ENCODE results near the gene MAPK13.
"Not testable (repeated sequence)": the region's sequence is repeated elsewhere in the genome, so short reads cannot be mapped to it uniquely, and the experiment has no call there.

MAPK13 gene

GRCh38 chr6:36127462-36128016 lies 2.8 kb upstream of the MAPK13 start:
- DNase-seq (ENCODE audit: low read depth, low spot score) = no peak

- no peak for DNase-seq (ENCODE audit: low read depth, low spot score)
Measured at GRCh38 chr6:36128073-36128472, 2.2 kb upstream of the MAPK13 start.

DNA sequence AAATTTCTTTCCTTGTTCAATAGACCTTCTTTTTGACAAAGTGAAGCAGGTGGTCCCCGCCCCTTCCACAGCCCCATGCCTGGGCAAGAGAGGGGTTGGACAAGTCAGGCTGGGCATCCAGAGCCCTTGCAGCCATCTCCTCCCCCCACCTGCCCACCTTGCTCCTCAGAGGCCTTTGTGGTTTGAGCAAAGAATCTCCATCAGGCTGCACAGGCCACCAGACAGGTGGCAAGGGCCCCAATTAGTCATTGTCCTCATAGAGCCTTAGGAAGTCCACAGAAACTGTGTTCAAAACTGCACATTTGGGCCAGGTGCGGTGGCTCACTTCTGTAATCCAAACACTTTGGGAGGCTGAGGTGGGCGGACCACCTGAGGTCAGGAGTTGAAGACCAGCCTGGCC lies 1.5 kb upstream of the MAPK13 start:
- DNase-seq (ENCODE audit: low read depth, low spot score) = no peak

GRCh38 chr6:36129334-36129733 lies 979 bp upstream of the MAPK13 start:
- not testable (repeated sequence) for DNase-seq (ENCODE audit: low read depth, low spot score)

GRCh38 chr6:36130667-36131510 lies 576 bp downstream of the MAPK13 start:
- DNase-seq (ENCODE audit: low read depth, low spot score) = no peak

GRCh38 chr6:36131511-36132245 lies 1.4 kb downstream of the MAPK13 start:
- no peak for DNase-seq (ENCODE audit: low read depth, low spot score)

DNA sequence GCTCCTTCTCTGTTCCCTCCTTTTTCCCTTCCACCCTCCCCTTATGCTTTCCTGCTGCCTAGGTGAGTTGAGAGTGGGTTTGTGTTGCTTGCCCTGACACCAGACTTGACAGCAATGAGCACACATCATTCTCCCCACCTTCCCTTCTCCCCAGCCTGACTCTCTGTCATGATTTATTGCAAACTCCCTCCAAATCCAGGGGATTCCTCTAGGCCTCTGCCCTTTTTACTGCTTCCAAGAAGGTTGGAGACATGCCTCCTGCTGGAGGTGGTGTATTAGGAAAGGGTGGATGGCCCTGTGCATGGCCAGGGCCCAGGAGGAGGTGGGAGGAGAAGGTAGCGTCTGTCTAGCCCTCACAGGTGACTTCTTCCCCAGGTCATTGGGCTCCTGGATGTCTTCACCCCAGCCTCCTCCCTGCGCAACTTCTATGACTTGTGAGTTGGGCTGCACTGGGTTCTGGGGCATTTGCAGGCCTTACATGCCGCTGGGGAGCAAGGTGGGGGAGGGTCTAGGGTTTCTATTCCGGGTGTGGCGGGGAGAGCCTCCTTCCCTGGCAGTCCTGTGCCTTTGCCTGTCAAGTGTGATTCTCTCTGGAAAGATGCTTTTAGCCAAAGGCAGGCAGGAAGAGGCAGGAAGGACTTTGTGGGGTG lies 2.1 kb downstream of the MAPK13 start:
- no peak for DNase-seq (ENCODE audit: low read depth, low spot score)

DNA sequence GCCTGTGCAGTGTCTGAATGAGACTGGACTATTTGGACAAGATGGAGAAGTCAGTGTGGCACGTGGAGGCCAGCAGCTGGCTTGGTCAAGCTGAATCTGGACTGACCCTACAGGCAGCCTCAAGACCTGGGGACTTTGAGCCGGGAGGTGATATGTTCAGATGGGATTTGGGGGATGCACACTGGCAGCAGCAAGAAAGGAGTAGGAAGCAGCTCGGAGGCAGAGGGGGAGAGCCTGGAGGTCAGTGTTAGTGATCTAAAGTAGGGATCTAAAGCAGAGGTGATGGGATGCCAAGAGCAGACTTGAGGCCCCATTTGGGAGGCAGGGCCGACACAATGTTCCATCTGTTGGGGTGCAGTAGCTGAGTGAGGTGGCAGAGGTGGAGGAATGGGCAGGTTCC lies 2.8 kb downstream of the MAPK13 start:
- no peak for DNase-seq (ENCODE audit: low read depth, low spot score)

DNA sequence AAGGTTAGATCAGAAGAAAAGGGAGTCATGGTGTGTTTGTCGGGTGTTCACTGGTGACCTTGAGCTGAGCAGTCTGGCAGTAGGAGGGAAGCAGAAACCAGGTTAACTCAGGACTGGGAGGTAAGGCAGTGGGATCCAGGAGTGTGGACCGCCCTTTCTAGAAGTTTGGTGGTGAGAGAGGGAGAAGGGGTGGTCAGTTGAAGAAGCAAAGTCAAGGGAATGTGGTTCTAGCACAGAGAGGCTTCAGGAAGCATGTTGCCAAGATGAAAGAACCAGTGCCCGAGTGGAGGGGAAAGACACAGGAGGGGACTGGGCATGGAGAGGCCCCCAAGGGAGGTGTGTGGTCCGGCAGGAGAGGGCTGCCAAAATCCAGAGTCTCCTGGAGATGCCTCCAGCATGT lies 3.6 kb downstream of the MAPK13 start:
- DNase-seq (ENCODE audit: low read depth, low spot score) = no peak

DNA sequence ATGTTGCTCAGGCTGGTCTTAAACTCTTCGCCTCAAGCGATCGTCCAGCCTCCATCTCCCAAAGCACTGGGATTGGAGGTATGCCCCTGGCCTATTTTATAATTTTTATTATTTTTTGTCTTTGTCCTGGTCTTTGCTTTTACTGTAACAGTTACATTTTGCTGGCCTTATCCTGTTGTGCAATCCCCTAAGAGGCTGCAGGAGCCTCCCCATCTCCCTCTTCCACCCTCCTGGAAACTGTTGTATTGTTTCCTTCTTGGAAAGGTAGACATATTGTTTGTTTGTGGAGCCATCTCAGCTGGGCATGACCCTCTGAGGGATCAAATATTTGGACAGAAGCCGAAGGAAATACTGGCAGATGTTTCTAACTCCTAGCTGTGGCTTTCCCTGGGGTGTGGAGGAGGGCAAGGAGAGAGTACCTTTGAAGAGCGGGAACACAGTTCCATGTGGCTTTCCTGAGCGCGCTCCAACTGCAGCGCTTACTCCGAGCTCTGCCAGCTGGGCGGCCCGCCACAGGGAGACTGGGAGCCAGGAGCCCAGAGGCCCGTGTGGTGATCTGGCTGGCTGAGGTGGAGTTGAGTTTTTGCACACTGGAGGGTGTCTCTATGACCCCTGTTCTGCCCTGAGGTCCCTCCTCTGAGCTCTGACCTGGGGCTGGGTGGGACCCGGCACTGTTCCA lies 4.9 kb downstream of the MAPK13 start:
- no peak for DNase-seq (ENCODE audit: low read depth, low spot score)

- DNase-seq (ENCODE audit: low read depth, low spot score) = no peak
Measured at GRCh38 chr6:36136034-36136433, 5.7 kb downstream of the MAPK13 start.

- DNase-seq (ENCODE audit: low read depth, low spot score) = no peak
Measured at GRCh38 chr6:36136551-36136950, 6.2 kb downstream of the MAPK13 start.

DNA sequence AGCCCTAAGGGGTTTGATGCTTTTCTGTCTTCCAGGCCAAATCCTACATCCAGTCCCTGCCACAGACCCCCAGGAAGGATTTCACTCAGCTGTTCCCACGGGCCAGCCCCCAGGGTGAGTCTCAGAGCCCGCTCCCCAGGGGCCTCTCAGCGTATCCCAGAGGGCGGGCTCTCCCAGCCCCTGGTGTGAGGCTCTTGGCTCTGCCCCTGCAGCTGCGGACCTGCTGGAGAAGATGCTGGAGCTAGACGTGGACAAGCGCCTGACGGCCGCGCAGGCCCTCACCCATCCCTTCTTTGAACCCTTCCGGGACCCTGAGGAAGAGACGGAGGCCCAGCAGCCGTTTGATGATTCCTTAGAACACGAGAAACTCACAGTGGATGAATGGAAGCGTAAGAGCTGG lies 8.4 kb downstream of the MAPK13 start:
- no peak for DNase-seq (ENCODE audit: low read depth, low spot score)

GRCh38 chr6:36139431-36139830 lies 9.1 kb downstream of the MAPK13 start:
- DNase-seq (ENCODE audit: low read depth, low spot score) = peak; percentile 66

GRCh38 chr6:36139991-36140710 lies 9.8 kb downstream of the MAPK13 start:
- no peak for DNase-seq (ENCODE audit: low read depth, low spot score)

DNA sequence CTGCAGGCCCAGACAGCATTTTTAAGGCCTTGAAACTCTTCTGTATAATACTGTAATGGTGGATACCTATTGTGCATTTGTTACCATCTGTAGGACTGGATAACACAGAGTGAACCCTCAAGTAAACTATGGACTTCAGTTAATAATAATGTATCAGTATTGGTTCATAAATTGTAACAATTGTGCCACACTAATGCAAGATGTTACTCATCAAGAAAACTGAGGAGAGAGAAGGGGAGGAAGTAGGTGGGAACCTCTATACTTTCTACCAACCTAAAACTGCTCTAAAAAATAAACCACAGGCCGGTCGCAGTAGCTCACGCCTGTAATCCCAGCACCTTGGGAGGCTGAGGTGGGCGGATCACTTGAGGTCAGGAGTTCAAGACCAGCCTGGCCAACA lies 10.8 kb downstream of the MAPK13 start:
- DNase-seq (ENCODE audit: low read depth, low spot score) = no peak

DNA sequence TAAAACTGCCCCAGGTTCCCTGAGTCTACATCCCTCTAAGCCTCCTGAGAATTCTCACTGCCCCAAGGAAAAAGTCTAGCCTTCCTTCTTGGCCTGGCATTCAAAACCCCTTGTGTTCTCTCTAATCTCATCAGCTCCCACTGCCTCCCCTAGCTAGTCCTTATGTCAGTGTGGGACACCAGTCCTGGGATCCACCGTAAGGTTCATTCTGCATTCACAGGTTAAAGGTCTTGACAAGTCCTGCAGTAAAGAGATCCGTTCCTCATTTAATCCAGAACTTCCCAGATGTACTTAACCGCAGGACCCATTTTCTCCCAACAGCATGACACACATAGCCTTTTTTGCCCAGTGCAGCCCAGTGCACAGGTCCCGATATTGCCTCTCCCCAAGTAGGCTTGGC lies 11.6 kb downstream of the MAPK13 start:
- no peak for DNase-seq (ENCODE audit: low read depth, low spot score)

- no peak for DNase-seq (ENCODE audit: low read depth, low spot score)
Measured at GRCh38 chr6:36142971-36143838, 12.9 kb downstream of the MAPK13 start.

- DNase-seq (ENCODE audit: low read depth, low spot score) = no peak
Measured at GRCh38 chr6:36145495-36145894, 15.2 kb downstream of the MAPK13 start.

- no peak for DNase-seq (ENCODE audit: low read depth, low spot score)
Measured at GRCh38 chr6:36147294-36147693, 17.0 kb downstream of the MAPK13 start.

Measured in ELF-1 (cell line).